Muscle layer of duodenum (tissue), 2 donors: ENCODE results near the gene CHMP4A.
"Not testable (repeated sequence)": the region's sequence is repeated elsewhere in the genome, so short reads cannot be mapped to it uniquely, and the experiment has no call there.

ENCODE experiments used
- H3K27ac ChIP-seq: one replicate; pipeline ENCODE4 v1.7.0; 2013; ENCODE audit warnings: mild to moderate bottlenecking, low read length
- H3K27me3 ChIP-seq: one replicate; pipeline ENCODE4 v1.7.0; 2013; ENCODE audit warnings: low read depth, mild to moderate bottlenecking, control low read depth, low read length
- H3K36me3 ChIP-seq, 2 donors: one replicate each; pipeline ENCODE4 v1.7.0; 2013; ENCODE audit warnings: low read length in 2 of 2, control low read depth in 1 of 2, mild to moderate bottlenecking in 1 of 2; ENCODE audit not compliant: insufficient read depth in 2 of 2, control insufficient read depth in 1 of 2
- H3K4me1 ChIP-seq, 2 donors: one replicate each; pipeline ENCODE4 v1.7.0; 2013; ENCODE audit warnings: low read length in 2 of 2, mild to moderate bottlenecking in 2 of 2, control low read depth in 1 of 2, moderate library complexity in 1 of 2; ENCODE audit not compliant: insufficient read depth in 2 of 2, control insufficient read depth in 1 of 2
- H3K4me3 ChIP-seq, 2 donors: one replicate each; pipeline ENCODE4 v1.7.0; 2013; ENCODE audit warnings: low read length in 2 of 2, low read depth in 1 of 2, mild to moderate bottlenecking in 1 of 2
- H3K9me3 ChIP-seq, 2 donors: one replicate each; pipeline ENCODE4 v1.7.0; 2013; ENCODE audit warnings: low read length in 2 of 2, control low read depth in 1 of 2, mild to moderate bottlenecking in 1 of 2; ENCODE audit not compliant: control insufficient read depth in 1 of 2
- donor health status: healthy.

CHMP4A gene

DNA sequence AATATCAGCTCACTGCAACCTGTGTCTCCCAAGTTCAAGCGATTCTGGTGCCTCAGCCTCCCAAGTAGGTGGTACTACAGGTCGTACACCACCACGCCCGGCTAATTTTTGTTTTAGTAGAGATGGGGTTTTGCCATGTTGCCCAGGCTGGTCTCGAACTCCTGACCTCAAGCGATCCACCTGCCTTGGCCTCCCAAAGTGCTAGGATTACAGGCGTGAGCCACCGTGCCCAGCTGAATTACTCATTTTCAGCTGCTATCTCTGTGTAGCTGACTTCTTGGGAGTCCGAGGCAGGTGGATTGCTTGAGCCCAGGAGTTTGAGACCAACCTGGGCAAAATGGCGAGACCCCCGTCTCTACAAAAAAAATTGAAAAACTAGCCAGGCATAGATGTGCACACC lies 32.1 kb upstream of the CHMP4A start:
- Histone ChIP-seq H3K4me1 (peaks cover 6 to 23% of the 10 kb centered on the region in 2 donors), H3K36me3 (peaks cover 7 to 16% of the 10 kb centered on the region in 2 donors)
- H3K9me3 ChIP-seq, H3K27ac ChIP-seq, H3K4me3 ChIP-seq, H3K27me3 ChIP-seq: not testable (repeated sequence)

DNA sequence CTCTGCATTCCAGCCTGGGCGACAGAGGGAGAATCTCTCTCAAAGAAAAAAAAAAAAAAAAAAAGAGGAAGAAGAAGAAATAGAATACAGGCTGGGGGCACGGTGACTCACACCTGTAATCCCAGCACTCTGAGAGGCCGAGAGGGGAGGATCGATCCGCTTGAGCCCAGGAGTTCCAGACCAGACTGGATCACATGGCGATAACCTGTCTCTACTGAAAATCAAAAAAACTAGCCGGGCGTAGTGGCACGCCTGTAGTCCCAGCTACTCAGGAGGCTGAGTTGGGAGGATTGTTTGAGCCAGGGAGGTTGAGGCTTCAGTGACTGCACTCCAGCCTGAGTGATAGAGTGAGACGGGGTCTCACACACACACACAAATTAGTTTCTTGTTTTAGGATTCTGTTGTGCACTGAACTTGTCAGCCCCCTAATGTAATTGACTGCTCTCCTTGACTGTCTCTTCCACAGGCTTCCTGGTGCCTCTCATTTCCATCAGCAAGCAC lies 30.1 kb upstream of the CHMP4A start:
- Histone ChIP-seq H3K27ac (peak overlapping the region; percentile 99), H3K36me3 (peaks cover 26 to 35% of the 10 kb centered on the region in 2 donors), H3K9me3 (no peaks in the 10 kb centered on the region), H3K4me1 (peaks cover 15 to 38% of the 10 kb centered on the region in 2 donors), H3K4me3 (peak overlapping the region; percentile 86 to 92), H3K27me3 (no peaks in the 10 kb centered on the region)

DNA sequence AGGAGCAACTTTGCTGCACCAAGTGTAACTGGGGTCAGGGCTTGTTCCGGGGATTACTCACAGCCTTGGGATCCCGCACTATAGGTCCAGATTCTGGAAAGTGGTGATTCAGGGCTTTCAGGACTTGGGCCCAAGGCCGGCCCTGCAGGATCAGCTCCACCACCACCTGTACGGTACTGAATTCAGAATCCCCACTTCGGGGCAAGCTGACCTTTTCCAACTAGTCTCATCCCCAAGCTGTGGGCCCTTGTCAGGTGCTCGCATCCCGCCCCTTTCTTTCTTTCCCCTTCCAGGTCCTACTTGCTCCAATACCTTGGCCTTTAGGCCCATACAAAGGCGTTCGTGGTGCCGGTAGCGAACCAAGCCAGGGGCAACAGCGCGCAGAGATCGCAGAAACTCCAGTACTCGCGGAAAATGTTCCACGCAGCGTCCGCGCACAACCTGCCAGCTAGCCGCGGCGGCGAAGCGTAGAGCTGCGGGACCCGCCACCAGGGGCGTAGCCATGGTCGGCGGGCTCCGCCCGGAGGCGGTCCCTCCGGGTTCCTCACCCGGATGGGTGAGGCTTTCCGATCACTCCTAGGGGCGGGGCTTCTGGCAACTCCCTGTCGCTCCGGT lies 28.6 kb upstream of the CHMP4A start:
- Histone ChIP-seq H3K27ac (peak overlapping the region; percentile 99), H3K27me3 (no peaks in the 10 kb centered on the region), H3K4me1 (peaks cover 15 to 38% of the 10 kb centered on the region in 2 donors), H3K36me3 (peaks cover 41 to 50% of the 10 kb centered on the region in 2 donors), H3K9me3 (no peaks in the 10 kb centered on the region), H3K4me3 (peak overlapping the region; percentile 86 to 92)

DNA sequence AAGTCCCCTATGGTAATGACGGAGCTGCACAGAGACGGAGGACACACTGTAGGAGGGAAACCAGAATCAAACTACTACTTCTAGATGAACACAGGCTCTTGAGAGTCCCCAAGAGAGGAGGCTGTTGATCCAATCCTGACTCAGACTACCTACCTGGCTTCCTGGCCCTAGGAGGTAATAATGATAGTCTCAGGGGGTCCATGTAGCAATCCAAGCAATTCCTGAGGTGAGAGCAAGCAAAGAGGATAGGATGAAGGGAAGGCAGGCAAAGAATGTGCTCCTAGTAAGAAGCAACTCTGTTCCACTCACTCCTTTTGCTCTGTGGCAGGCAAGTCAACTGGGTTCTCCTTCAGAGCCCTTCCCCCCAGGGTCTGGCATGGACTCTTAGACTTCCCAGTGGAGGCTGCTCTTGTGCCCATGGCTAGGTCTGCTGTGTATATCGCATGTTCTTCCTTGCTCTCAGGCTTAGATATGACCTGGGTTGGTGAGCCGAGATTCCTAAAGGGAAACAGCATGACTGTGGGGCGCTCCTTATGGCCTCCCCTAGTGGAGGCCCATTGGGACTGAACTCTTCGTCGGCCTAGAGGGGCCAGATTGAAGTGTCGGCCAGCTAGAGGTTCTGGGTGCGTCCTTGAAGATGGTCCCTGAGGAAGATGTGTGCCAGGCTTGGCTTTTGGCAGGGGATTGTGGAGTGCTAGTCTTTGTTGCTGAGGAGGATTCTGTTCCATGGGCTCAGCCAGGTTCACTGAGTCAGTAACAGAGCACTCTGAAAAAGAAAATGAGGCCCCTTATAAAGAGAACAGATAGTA lies 27.0 kb upstream of the CHMP4A start:
- H3K27ac ChIP-seq: peak overlapping the region; percentile 28
- H3K4me1 ChIP-seq: peaks cover 15 to 38% of the 10 kb centered on the region in 2 donors
- H3K9me3 ChIP-seq: no peaks in the 10 kb centered on the region
- no peaks in the 10 kb centered on the region for H3K27me3 ChIP-seq
- H3K4me3 ChIP-seq: peak overlapping the region in 1 of 2 donors; percentile 86
- H3K36me3 ChIP-seq: peaks cover 56 to 63% of the 10 kb centered on the region in 2 donors

DNA sequence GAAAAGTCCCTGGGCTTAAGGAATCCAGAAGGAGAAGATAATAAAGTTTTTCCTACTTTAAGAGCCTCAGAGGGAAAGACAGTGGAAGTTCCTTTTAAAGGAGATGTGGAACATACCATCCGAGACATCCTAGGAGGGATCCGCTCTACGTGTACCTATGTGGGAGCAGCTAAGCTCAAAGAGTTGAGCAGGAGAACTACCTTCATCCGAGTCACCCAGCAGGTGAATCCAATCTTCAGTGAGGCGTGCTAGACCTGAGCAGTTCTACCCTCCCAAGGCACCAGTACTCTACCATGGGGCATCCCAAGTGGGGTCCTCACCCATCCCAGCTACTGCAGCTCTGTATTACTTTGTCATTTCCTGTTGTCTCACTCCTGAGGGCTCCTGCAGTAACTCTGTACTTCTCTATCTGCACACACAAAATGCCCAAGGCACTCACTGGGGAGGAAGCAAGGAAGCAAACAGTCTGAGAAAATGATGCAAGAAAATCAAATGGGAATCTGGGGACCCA lies 25.3 kb upstream of the CHMP4A start:
- no peaks in the 10 kb centered on the region for H3K9me3 ChIP-seq
- peaks cover 56 to 63% of the 10 kb centered on the region in 2 donors for H3K36me3 ChIP-seq
- H3K4me1 ChIP-seq: peaks cover 15 to 44% of the 10 kb centered on the region in 2 donors
- no peaks in the 10 kb centered on the region for H3K27me3 ChIP-seq
- H3K4me3 ChIP-seq: no peak overlapping the region
- no peak overlapping the region for H3K27ac ChIP-seq

DNA sequence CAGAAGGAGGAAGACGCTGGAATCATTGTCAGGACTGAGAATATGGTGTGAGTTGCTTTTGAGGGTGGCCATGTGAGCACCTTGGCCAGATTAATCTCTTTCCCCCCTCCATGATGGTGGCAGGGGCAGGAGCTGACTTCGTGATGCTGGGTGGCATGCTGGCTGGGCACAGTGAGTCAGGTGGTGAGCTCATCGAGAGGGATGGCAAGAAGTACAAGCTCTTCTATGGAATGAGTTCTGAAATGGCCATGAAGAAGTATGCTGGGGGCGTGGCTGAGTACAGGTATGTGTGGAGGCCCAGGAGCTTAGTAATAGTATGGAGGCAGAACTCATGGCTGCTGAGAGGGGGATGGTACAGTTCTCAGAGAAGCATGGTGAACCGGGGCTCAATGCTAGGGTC lies 24.8 kb upstream of the CHMP4A start:
- Histone ChIP-seq H3K4me1 (peaks cover 19 to 45% of the 10 kb centered on the region in 2 donors), H3K27ac (no peak overlapping the region), H3K4me3 (no peak overlapping the region), H3K27me3 (no peaks in the 10 kb centered on the region), H3K36me3 (peaks cover 56 to 63% of the 10 kb centered on the region in 2 donors), H3K9me3 (no peaks in the 10 kb centered on the region)

DNA sequence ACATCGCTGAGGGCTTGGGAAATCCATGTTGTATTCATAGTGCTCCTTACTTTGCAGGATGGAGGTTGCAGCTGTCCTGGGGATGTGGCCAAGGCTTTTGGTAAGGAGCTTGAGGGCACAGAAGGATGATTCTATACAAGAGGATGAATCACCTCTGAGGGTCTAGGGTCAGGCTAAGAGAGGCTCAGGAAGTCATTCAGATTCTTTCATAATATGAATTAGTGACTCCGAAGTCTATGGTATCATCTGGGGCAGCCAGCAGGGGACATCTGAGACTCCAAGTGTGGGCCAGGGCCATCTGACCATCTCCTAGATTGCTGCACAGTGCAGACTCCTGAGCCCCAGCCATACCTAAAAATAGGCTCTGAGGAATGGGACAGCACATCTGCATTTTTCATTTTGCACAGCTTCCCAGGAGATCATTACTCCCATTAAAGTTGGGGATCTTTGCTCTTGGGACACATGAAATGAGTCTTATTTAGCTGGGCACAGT lies 24.2 kb upstream of the CHMP4A start:
- Histone ChIP-seq H3K4me1 (peaks cover 19 to 46% of the 10 kb centered on the region in 2 donors), H3K9me3 (no peaks in the 10 kb centered on the region), H3K36me3 (peaks cover 56 to 59% of the 10 kb centered on the region in 2 donors), H3K27ac (no peak overlapping the region), H3K27me3 (no peaks in the 10 kb centered on the region), H3K4me3 (no peak overlapping the region)

DNA sequence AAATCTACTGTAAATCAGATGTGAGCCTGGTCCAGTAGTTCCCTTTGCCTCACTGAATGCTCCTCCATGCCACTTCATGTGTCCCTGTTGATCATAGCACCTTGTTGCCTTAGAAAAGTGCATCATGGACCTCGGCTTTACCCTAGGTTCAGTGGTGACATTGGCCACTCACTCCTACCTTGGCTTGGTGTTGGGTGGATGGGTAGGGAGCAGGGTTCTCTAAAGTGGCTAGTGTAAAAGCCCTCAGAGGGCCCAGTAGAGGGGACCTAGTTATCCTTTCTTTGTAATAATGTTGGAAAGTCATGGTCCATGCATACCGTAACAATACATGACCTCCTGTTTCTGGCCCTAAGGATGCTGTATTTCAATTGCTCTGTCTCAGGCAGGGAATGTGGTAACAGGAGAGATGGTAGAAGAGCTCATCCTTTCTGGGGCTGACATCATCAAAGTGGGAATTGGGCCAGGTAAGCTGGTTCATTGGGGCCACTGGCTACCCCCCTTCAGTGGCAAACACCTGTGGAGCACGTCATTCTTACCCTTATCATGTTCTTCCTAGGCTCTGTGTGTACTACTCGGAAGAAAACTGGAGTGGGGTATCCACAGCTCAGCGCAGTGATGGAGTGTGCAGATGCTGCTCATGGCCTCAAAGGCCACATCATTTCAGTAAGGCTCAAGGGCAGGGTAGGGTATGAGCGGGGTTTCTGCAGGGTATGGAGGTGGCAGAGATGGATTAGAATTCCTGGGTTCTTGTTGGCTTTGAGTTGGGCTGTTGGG lies 23.6 kb upstream of the CHMP4A start:
- no peaks in the 10 kb centered on the region for H3K9me3 ChIP-seq
- H3K4me3 ChIP-seq: no peak overlapping the region
- peaks cover 55 to 56% of the 10 kb centered on the region in 2 donors for H3K36me3 ChIP-seq
- H3K27ac ChIP-seq: no peak overlapping the region
- H3K27me3 ChIP-seq: no peaks in the 10 kb centered on the region
- peaks cover 19 to 46% of the 10 kb centered on the region in 2 donors for H3K4me1 ChIP-seq

DNA sequence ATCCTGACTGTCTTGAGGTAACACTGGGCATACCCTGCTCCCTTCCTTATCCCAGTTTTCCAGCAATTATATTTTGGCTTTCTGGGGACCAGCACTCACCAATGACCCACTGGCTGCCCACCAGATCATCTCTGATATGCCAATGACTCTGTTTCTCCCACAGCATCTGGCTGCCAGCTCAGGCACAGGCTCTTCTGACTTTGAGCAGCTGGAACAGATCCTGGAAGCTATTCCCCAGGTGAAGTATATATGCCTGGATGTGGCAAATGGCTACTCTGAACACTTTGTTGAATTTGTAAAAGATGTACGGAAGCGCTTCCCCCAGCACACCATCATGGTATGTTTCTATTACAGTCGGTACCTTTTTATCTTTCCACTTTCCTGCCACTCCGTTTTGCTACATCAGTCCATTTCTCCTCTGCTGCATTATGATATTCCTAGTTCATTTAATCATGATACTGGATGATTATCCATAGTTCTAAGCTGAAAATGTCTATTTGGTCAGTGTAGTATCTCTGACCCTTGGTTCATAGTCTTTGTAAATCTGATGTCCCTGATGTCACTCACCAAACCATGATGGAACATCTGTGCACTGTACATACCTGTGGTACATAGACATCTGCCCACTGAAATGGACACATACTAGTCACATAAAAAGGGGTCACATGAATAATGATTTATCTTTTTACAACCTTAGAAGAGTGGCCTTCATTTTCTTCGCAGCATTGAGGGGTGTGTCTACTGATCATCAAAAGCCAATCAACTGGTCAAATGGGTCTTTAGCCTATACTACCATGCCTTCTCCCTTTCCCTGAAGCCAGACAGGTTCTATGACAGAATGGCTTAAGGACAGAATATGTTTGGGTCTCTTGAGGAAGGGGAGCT lies 22.8 kb upstream of the CHMP4A start:
- Histone ChIP-seq H3K27me3 (no peaks in the 10 kb centered on the region), H3K36me3 (peaks cover 54 to 56% of the 10 kb centered on the region in 2 donors), H3K4me3 (no peak overlapping the region), H3K9me3 (no peaks in the 10 kb centered on the region), H3K4me1 (peaks cover 19 to 46% of the 10 kb centered on the region in 2 donors), H3K27ac (no peak overlapping the region)
